Left kidney (tissue), 2 donors: ENCODE measurements around the gene GEMIN5. TPM values are rescaled to one million over a fixed set of nuclear protein-coding genes. Genes with fewer than 3 reads are reported as not detected.

Experiments
- DNase-seq: peaks from one replicate; pipeline ENCODE4 v3.0.0-alpha.2; 2013
- polyA plus RNA-seq: library from polyadenylated mRNA; unstranded; fragments of 120-200 nt; gene quantifications from one replicate; pipeline ENCODE4 v1.2.1, GENCODE V29; 2013; ENCODE audit not compliant: insufficient read length

Gene GEMIN5
- polyA plus RNA-seq, 1 donor: 22.5 TPM

DNA sequence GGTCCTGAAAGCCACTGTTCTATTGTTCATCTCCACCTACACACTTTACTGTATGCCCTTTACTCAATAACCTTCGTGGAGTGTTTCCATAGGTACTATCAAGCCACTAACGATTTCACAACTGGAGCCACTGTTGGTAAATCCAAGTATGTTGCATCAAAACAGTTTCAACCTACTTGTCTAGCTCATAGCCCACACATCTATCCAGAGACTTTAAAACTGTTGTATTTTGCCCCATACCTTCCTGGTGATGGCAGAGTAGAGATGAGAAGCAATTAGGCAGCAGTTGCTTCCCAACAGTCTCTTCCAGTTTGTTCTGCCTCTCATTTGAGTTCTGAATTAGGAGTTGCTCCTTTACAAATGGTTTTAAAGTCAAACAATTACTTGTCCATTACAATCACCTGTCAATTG is 88.2 kb downstream of the GEMIN5 start:
- DNase-seq: no peak

DNA sequence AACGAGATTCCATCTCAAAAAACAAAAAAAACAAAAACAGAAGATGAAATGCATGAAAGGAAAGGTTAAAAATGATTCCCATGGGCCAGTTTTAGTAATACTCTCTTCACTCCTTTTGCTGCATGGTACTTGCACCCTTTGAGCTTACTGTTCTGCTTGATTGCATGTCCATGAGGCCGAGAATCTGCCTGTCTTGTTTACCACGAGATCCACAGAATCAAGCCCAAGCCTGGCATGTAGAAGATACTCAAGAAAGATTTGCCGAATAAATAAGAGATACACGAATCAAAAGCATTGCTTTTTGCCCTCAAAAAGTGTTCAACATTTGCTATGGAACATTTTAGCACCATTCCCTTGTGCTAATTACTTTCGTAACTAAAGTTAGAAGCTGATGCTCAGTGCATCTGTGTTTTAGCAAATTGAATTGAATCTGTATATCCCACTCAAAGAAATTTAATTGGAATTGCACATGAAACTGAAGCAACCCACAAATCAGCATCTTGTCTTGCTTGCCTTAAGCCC is 88.7 kb downstream of the GEMIN5 start:
- no peak for DNase-seq

- DNase-seq: no peak
These were observed 93.2 kb downstream of the GEMIN5 start for GRCh38 chr5:154844809-154845208.

DNA sequence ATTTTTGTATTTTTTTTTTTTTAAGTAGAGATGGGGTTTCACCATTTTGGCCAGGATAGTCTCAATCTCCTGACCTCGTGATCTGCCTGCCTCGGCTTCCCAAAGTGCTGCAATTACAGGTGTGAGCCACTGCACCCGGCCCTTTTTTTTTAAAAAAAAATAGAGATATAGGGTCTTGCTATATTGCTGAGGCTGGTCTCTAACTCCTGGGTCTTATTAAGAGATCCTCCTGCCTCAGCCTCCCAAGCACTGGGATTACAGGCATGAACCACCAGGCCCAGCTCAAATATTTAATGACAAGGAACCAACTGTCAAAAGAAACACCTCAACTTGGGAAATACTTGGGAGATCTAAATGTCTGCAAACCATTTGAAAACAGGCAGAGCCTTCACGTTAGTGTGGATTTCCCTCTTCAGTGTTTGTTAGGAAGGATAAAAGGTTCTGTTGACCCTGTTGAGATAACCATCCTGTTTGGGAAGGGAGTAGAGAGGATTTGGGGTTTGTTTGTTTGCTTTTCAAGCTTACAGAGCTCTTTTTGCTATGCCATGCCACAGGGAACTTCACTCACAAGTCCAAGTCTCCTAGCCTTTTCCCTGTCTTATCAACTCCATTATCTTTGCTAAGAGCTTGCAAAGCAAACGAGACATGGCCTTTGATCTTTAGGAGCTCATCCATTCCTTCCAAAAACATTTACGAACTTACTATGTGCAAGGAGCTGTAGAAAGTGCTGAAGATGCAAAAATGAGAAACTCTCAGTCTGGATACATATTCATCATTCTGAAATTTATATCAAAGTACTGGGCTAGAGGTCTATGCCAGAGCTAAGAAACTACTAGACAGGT is 95.1 kb downstream of the GEMIN5 start:
- no peak for DNase-seq

- DNase-seq: no peak
These were observed 96.7 kb downstream of the GEMIN5 start for GRCh38 chr5:154841273-154841661.

DNA sequence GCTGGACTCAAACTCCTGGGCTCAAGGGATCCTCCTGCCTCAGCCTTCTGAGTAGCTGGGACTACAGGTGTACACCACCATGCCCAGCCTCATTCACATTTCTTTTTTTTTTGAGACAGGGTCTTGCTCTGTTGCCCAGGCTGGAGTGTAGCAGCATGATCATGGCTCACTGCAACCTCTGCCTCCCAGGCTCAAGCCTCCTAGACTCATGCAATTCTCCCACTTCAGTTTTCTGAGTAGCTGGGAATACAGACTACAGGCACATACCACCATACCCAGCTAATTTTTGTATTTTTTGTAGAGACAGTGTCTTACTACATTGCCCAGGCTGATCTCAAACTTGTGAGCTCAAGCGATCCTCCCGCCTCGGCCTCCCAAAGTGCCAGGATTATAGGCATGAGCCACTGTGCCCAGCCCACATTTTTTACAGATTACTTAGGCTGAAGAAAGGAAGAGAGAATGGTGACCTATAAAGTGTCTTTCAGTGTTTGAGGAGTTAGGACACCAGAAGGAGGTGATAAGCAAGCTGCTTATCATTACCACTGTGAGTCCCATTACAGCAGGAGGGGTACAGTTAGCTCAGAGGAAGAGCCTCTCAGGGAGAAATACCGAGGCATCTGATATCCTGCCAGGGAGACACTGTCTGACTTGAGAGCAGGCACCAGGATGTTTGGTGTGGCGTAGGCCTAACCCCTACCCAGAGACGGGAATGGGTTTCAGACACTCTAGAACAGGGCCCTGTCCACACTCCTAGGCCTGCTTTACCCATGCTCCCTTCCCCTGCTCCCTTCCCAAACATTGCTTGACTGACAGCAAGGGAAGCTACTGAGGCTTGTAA is 97.4 kb downstream of the GEMIN5 start:
- no peak for DNase-seq

Other genes starting within 250 kb of the GEMIN5 start
- 172 TPM for gene LARP1, start 182.8 kb downstream of the GEMIN5 start, polyA plus RNA-seq
- 42.6 TPM for gene FAXDC2, start 87.6 kb downstream of the GEMIN5 start, polyA plus RNA-seq
- gene CNOT8, start 79.6 kb downstream of the GEMIN5 start, polyA plus RNA-seq: 85.9 TPM
- 52.2 TPM for gene MRPL22, start 2.9 kb upstream of the GEMIN5 start, polyA plus RNA-seq
- gene KIF4B, start 75.5 kb upstream of the GEMIN5 start, polyA plus RNA-seq: 0.28 TPM